NCI-H2107 treated with DMSO at 0.1 percent for 48 hours (cell line): ENCODE data around the gene ASPG.
"Not testable (repeated sequence)": the region's sequence is repeated elsewhere in the genome, so short reads cannot be mapped to it uniquely, and the experiment has no call there.

Experiments
- DNase-seq: peaks from one replicate; lab custom pipeline; 2025; ENCODE audit not compliant: unreplicated experiment; lab: John Stamatoyannopoulos, UW

Gene ASPG

DNA sequence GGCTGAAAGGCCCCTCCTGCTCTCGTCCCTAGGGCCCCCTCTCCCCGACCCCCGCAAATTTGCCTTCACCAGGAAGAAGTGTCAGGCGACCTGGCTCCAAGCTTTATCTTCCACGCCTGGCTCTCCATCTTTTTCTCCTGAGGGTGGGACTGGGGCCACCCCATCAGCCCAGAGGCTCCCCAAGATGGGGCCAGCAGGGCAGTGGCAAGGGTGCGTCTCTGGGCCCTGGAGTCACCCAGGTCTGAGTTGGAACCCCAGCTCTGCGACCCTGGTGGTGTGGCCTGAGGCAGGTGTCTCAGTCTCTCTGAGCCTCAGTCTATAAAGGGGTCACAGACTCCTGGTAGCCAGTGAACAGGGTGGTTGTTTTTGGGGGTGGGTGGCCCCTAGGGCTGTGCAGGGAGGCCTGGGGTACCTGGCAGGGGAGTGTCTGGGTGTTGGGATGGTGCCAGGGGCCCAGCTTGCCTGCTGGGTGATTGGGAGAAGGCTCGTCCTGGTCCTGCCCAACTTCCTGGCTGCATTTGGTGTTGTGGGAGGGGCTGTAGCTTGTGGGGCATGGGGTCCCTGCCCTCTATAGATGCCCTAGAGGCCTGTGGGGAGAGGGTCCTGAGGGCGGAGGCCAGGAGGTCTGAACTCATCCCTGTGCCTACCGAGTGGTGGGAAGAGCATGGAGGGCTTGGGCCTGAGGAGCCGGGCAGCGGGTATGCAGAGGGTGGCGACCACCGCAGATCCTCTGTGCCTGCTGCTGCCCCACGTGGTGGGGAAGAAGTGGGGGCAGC, 60.5 kb downstream of the ASPG start:
- DNase-seq: no peak

GRCh38 chr14:104146651-104147345, 61.3 kb downstream of the ASPG start:
- no peak for DNase-seq

DNA sequence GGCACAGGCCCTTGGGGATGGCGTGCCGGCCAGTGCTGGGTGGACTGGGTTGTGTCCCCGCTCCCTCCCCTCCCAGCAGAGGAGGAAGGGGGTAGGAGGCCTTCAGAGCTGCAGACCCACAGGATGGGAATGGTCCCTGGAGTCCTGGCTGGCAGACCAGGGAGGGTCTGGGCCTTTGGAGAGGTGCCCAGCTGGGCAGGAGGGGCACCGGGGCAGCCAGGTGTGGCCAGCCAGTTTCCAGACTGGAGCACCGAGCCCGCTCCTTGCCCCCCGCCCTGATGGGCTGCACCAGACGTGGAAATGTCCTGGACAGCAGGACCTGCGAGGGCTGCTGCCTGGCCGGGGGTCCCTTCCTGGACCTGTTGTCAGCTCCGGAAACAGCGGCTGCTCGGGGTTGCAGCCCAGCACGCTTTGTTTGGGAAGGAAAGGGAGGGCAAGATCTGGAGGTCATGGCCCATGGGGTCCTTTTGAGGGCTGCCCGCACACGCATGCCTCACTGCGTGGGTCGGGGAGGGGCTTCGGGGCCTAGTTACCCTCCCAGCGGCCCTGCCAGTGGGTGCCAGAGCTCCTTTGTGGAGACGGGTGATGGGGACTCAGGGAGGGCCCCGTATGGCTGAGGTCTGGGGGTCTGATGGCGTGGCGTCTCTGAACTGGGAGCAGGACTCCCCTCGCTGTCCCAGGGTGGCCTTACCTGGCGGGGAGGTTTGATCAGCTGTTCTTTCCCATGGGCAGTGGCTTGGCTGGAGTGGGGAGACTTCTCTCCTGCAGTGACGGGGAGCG, 62.0 kb downstream of the ASPG start:
- DNase-seq: no peak

GRCh38 chr14:104148433-104149277, 63.2 kb downstream of the ASPG start:
- no peak for DNase-seq

DNA sequence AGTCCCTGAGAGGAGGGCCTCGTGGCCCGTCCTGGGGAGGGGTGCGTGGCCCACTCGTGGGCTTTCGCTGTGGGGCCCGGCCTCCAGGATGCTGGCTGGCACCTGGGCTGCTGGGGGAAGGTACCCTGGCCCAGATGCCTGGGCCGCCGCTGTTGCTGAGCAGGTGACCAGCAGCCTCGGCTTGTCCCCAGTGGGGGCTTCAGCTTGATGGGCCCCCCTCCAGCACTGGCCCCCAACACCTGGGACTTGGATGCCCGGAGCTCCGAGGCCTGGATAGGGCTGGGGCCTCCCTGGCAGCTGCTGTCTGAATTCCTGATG, 63.7 kb downstream of the ASPG start:
- DNase-seq: no peak

DNA sequence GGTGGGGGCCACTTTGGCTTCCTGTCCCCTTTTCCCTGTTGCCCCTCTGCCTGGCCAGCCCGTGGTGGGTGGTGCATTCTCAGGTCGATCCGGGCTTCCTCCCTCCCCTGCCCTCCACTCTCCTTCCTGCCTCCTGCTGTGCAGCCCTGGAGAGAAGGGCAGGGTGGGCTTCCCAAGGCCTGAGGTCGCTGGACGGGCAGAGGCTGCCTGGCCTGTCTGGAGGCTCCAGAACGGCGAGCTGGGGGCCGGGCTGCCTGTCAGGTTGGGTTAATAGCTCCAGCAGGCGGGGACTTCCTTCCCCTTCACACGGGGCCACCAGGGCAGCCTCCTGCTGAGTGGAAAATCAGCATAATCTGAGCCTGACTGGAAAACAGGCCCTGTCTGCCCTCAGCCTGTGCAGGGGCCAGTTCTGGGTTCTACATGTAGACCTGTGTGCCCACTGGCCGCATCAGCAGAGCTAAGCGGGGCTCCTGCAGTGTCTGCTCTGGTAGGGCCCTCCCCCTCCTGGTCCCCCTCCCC, 64.2 kb downstream of the ASPG start:
- DNase-seq: no peak

- peak; percentile 11 for DNase-seq
Observed at GRCh38 chr14:104150136-104151025, 64.9 kb downstream of the ASPG start.

- DNase-seq: no peak
Observed at GRCh38 chr14:104151026-104151381, 65.5 kb downstream of the ASPG start.

- DNase-seq: no peak
Observed at GRCh38 chr14:104151566-104152245, 66.2 kb downstream of the ASPG start.

DNA sequence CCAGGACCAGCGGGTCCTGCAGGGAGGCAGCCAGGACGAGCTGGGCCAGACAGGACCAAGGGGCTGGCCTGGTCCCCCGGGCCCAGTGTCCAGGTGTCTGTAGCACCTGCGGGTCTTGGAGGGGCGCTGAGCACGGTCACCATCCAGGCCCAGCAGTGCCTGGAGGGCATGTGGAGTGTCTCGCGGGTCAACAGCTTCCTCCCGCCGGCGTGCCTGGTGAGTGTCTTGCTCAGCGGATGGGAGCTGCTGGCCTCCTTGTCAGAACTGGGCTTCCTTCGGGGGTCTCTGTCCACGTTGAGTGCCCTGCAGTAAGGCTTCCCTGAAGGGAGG, 66.7 kb downstream of the ASPG start:
- DNase-seq: no peak

DNA sequence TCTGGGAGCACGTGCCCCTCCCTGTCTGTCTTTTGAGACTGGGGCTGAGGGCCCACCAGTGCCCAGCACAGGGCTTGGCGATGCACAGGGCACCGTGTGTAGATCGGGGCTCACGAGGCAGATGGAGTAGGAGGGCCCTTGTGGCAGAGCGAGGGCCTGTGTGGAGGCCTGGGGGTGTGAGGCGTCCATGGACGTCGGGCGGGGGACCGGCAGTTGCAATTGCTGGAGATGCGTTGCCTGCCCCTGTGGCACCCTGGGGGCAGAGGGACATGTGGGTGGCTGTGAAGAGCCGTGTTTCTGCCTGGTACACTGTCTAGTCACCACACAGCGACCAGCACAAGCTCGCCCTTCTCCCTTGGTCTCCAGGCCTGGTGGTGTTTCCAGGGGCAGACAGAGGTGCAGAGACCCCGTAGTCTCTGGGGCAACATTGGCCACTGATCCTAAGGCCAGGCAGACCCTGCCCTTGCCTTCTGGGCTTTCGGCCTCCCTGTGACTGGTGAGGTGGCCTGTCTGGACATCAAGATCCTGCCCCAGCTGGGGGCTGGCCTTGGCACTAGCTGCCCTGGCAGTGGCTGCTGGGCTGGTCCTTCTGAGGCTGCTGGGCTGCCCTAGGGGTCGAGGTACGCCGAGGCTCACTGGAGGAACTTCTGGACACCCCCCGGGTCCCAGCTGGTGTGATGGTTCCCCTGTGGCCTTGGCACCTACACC, 67.3 kb downstream of the ASPG start:
- DNase-seq: no peak

DNA sequence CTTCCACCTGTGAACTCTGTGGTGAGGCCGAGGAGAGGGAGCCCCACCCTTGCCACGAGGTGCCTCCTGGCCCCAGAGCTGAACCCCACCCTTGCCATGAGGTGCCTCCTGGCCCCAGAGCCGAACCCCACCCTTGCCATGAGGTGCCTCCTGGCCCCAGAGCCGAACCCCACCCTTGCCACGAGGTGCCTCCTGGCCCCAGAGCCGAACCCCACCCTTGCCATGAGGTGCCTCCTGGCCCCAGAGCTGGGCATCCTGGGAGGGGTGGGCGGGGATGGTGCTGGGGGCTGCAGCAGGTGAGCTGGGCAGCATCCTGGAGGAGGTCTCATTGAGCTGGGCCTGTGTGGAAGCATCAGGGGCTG, 67.9 kb downstream of the ASPG start:
- not testable (repeated sequence) for DNase-seq

DNA sequence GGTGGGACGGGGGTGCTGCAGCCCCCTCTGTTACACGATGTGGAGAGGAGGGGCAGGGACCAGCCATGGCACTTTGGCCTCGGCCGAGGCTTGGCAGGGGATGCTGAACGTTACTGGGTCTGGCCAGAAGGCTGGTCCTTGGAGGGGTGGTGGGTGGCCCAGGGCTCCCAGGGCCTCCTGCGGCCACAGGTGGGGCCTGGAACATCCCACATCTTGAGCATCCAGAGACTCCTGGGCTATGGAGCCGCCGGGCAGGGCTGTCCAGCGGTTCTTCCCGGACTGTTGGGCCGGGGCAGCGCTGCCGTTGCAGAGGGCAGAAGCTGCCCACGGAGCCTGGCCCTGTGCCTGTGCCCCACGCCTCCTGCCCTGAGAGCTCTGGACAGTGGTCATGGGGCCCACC, 68.7 kb downstream of the ASPG start:
- DNase-seq: no peak

DNA sequence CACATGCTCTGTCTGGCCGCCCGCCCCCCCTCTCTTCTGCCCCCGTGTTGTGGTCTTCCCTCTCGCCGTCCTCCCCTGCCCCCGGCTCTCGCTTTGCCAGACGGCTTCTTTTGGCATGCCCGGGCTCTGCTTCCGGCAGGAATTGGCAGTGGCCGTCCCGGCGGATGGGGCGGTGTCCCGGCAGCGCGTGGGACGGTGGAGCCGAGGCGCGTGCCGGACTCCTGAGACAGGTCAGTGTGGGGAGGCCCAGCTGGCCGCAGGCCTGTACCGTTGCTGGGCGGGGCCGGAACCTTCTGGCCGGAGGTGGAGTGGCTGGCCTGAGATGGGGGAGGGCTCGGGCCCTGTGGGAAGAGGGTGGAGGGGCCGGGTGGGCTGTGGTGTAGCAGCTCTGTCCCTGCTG, 70.0 kb downstream of the ASPG start:
- DNase-seq: no peak

DNA sequence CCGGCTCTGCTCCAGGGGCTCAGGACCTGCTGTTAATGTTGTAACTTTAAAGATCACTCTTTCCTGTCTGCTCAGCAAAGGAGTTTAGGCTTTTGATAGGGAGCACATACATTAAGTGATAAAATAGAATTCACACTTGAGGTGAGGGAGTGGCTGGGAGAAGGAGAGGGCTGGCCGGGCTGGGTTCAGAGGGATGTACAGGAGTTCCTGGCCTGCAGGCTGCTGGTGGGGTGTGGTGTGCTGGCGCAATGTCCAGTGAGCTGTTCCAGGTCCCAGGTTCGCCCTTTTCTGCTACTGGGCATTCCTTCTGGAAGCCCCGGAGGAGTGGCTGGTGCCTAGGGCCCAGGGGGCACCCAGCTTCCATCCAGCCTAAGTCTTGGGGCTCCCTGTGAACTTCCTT, 70.6 kb downstream of the ASPG start:
- DNase-seq: no peak

- DNase-seq: no peak
Observed at GRCh38 chr14:104157016-104157928, 71.8 kb downstream of the ASPG start.

DNA sequence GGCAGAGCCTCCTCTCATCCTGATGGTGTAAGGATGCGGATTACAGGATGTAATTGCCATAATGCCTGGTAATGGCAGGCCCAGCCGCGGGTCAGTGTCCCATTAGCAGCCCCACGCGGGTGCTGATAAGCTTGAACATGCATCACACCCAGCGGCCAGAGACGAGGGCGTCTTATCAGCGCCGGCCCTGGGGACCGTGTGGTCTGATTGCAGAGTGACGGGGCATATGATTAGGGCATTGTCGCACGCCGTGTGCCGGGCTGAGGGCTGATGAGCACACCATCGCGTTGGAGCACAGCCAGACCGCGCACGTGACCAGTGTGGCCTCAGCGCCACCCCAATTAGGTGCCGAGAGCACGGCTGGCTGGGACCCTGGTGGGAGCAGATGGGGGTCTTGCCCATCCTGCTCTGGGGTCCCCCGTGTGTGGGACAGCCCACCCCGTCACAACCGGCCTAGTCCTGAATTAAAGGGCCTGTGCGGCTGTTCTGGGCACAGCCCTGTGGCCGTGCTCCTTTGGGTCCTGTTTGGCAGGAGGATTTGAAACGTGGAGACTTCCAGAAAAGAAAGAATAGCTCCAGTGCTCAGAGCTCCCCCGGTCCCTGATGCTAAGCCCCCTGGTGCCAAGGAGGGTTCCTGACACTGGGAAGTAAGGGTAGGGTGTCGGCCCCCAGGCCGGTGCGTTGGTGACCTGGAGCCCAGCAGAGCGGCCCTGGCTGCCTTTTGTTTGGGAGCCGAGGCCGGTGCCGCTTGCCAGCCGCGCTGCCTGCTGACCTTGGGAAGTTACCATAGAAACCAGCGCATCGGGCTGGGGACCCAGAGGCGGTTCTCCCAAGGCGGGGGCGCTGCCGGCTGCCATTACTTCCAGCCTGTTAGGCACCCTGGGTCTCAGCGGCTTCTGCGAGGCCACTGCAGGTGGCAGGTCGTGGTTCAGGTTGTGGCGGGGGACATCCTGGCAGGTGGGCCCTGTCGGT, 73.6 kb downstream of the ASPG start:
- no peak for DNase-seq
